Effector CD4-positive, alpha-beta T cell (primary cell): ENCODE results near the gene GRM7.

ENCODE experiments used
- DNase-seq: peaks from one replicate; pipeline ENCODE4 v3.0.0-alpha.2; 2020

Gene GRM7

DNA sequence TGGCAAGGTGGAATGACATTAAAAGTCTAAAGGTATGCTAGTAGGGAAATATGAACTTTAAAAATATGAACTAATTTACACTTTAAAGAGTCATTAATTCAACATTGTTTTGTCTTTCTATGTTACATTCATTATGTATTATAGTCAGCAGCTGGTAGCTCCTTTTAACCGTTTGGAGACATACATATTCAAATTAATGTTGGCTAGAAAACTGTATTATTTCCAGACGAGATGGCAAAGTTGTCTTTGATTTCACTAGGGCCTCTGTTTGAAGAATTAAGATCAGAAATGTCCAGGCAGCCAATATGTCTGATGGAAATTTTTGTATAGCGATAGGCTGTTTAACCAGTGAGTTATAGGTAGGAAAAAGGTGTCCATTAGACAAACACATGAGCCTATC is 817.6 kb downstream of the GRM7 start:
- no peak for DNase-seq

DNA sequence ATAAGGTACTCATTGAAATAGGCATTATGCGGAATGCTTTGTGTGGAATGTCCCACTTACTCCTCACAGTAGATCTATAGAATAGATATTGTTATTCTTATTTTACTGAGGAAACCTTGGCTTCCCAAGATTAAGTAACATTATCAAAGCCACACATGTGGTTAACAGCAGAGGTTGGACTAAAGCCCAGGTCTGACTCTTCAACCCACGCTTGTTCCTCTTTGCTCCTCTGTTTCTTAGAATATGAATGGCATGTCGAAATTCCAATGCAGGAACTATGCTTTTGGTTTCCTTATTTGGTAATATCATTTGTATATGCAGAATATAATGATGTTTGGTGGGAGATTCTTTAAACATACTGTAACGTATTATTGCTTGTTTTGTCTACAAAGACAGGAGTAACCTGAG is 821.9 kb downstream of the GRM7 start:
- DNase-seq: no peak

DNA sequence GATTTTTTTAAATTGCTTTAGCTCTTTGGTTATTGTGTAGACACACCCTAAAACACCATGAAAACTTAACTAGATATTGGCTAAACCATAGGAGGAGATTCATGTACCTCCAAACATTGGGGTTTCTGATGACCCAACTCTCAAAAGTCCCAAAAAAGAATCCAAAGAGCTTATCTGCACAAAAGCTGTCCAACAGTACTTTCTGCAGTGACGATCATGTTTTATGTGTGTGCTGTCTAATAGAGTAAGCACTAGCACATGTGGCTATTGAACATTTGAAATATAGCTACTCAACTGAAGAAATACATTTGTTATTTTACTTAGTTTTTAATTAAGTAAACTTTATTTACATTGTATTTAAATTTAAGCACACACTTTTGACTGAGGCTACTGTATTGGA is 822.5 kb downstream of the GRM7 start:
- no peak for DNase-seq

DNA sequence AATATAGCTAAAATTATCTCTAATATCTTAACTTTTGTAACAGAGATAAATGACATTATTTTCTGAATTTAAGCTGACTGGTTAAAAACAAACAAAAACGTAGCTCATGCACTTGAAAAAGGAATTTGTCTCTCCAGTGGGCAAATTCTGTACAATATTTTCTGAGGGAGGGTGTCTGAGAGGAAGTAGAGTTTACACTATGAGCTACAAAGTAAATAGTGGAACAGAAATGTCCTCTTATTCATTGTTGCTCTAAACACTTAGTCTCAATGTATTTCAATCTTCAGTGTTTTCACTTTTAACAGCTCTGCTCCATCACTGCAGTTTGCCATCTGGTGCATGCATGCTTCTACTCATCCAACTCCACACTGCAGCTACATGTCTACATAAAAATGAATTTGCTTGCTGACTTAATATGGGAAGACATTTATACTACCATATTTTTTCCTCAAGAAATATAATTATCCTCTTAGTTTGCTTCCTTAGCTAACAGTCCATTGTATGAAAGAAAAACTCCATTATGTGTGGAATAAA is 823.3 kb downstream of the GRM7 start:
- DNase-seq: no peak

DNA sequence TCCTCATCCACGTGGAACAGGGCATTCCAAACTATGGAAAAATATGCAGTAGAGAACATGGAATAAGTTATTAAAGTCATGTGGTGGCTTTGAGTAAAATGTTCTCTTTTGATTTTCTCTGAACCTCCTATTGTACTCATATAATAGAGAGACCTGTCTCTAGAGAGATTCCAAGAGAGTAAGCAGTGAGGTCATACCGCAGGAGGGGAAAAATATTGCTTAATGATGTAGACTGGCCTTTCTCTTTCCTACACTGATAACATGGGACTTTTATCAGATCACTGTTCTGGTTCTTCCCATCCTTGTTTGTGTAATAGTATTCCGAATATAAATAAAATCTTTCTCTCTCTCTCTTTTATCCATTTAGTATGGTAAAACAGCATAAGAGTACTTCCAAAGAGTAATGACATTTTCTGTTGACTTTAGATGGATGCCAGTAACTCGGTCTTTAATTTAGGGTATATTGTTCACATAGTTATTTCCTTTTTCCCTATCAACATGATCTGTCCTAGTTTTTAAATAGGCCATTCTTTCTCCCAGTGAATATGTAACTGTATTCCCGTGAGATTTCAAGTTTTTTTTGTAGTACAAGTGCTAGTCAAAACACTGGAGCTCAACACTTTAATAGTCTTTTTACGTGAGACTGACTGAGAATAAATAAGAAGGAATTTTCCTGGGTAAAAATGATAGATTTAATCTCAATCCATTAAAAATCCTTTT is 826.7 kb downstream of the GRM7 start:
- DNase-seq: no peak

DNA sequence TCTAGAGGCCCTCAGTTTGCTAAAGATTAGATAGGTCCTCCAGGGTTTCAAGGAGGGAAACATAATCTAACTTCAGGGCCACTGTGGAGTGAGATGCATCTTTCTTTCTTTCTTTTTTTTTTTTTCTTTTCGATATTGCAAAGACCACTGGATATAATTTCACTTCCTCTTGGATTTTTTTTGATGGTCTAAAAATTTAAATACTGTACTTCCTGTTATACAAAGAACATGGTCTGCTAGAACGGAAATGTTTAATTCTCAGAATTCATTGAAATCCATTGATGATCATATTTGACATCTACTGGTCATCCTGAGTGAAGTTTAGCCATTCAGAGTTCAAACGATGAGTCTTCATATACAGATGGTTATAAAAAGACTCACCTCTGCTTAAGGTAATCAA is 832.0 kb downstream of the GRM7 start:
- DNase-seq: no peak

DNA sequence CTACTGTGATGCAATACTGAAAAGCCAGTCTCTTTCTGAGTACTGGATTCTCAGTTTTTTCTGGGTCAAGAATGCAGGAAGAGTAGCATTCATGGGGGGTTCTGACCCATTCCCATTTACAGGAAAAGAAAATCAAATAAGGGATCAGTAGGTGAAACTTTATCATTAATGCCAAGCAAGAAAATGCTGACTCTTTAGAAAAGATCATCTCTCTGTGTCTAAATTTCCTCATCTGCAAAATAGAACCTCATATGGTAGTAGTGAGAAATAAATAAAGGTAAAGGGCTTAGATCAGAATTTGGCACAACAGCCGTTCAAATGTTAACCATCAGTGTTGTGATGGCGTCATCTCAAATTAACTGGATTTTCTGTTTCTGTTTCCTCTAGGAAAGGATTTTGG is 833.1 kb downstream of the GRM7 start:
- no peak for DNase-seq

DNA sequence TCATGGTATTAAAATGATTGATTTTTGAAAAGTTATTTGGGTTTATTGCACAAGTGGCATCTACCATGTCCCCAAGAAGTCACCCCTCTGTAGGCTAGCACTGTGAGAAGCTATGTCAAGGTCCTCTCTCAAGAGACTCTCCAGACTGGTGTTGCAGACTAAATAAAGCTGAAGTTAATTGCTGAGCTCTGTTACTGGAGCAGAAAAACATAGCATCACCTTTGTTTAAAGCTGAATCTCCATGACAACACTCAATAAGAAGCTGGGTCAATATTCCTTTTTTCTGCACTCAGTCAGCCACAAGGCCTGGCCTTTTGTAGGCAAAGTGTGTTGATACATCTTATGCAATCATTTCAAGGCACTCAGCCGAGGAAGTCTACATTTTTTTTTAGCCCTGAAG is 834.1 kb downstream of the GRM7 start:
- no peak for DNase-seq

DNA sequence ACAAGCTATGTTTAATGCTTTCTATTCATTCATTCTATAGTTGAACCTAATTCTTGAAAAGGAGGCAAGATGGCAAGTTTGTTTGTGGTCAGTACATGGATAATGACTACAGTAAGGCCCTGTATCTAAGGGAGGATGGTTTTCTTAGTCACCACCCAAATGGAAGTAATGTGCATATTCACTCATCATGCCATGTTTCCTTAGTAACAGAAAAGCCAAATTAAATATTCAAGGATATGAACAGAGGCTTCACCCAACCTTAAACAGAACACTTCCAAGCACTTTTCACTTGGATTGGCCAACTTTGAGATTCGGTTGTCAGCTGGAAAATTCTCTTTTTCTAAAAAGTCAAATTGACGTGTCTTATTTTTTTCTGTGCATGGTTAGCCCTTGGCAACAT is 835.4 kb downstream of the GRM7 start:
- no peak for DNase-seq

DNA sequence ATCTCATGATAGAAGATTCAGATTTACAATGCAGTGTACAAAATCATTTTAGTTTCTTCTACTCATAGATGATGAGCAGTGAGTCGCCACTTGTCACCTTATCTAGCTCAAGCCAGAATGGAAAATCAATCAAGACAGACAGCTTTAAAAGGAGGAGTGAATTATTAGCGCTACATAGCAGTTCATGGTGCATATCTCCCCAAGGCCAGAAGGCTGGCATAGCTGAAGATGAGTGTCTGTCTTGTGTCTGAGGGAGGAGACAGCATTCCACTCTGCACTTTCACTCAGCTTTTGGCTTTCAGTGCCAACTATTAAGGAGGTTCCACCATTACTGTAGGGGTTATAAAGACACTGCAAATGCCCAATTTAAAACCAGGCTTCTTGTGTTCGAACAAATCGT is 836.6 kb downstream of the GRM7 start:
- DNase-seq: no peak

DNA sequence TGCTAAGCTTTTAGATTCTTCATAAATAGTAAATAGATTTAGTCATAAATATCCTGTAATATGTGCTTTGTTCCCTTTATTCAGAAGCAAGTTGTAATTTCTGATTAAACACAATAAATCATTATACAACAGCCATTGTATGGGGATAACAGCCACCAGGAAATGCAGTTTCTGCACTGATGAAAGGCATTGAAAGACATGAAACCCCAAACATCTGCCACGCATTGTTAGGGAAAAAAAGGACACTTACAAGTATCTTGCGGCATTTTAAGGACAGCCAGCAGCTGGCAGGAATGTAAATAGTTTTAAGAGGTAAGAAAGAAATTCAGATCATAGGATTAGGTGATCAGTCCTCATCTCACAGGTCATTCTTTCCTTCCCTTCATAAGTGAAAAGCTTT is 839.6 kb downstream of the GRM7 start:
- no peak for DNase-seq

DNA sequence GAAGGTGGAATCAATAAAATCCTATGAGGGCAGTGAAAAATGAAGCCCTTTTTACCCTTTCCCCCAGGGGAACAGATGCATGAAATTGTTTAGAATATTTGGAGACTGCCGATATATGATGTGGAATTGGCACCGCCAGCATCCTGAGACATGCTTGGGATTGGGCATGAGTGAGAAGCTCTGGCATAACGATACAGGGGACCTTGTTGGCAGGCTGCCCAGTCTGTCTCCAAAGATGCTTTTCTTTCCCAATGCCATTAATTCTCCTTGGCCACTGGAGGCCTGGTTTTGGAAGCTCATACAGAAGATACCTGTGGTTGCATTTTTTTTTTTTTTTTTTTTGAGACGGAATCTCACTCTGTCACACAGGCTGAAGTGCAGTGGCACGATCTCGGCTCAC is 840.1 kb downstream of the GRM7 start:
- no peak for DNase-seq

DNA sequence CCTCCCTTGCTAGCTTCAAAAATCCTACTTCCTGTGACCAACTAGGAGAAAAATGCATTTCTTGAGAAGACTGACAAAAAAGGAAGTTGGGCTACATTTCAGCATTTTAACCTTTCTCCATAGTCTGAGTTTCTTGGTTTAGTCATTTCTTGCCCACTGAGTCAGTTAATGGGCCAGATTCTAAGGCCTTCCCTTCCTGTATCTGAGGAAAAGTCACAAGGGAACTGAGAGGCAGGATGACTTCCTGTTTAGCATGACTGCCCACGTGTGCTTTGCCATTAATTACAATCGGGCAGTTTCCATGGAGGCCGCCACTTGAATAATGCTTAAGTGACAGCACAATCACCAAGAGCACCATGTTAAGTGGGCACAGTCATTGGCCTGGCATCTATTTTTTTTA is 846.3 kb downstream of the GRM7 start:
- DNase-seq: no peak

DNA sequence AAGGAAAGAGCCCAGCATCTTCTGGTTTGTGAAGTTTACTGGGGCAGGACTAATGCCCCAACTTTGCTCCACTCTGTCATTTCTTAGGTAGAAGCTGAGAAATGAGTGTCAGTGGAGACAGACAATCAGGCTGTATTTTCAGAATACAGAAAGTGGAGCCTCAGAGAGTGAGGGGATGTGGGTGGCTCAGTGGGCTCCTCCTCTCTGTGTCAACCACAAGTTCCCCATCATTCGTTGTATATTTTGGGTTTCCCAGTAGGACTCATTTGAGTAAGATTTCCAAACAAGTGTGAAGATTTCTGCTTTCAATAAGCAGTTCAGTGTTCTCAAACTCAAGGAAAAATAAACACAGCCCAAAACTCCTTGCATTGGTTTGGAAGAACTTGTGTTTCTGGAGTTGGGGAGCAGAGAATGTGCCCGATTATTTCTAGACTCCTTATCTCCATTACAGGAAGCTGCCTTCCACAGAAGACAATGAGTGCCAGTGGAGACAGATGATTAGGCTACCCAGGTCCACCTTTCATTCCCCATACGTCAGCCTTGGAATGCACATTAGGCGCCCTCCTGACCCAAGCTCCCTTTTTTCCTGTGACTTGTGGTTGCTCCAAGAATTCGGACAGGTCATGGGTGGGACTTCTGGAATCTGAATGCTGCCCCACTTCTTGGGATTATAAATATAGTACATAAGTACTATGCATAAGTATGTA is 848.6 kb downstream of the GRM7 start:
- no peak for DNase-seq

DNA sequence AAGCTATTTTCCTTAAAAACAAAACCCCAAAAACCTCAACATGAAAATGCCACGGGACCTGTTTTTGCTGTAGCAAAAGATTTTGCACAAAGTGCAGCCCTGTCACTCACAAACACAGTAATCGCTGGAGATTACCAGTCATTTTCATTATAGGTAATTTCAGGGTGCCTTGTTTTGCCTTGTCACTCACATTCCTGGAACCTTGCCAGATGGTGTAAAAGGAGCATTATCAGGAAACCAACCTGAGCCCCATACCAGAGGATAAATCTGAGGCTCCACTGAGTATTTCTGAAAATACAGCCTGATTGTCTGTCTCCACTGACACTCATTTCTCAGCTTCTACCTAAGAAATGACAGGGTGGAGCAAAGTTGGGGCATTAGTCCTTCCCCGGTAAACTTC is 849.4 kb downstream of the GRM7 start:
- no peak for DNase-seq

DNA sequence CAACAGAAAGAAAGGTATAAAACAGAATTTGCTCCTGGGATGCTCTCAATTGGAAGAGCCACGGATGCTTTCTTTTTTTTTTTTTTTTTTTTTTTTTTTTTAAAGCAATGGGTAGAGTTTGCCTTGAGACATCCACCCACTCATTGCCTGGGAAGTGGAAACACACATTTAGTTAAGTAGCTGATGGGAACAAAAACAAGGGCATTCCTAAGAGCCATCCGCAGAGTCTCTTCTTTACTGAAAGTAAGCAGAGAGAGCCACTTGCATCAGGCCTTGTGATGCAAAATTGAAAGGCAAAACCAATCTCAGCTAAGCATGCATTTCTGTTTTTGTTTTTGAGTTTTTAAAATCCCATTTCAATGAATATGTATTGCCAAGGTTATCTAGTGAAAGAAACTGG is 852.8 kb downstream of the GRM7 start:
- DNase-seq: no peak

DNA sequence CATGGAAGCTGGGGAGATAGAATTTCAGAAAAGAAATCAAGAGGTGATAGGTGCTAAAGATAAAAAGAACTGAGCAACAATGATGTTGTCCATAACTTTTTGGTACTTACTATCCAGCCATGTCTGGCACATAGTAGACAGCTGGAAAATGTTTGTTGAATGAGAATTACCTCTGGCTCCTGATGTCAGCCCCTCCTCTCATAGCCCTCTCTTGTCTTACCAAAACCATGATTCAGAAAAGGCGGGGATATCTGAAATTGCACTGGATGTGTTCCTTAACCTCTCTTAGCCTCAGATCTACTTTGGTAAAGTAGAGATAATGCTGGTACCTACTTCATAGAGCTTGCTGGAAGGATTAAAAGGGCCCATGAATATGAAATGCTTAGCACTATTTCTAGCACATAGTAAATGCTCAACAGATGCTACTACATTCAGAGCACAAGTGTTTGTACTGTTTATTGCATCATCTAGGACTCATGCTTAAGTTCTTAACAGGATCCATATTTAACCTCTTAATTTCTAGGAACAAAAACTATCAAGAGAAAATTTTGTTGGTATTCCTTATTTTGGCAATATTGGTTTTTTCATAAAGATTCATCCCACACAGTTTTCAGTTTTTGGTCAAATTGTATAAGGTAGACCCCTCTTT is 859.9 kb downstream of the GRM7 start:
- DNase-seq: no peak

DNA sequence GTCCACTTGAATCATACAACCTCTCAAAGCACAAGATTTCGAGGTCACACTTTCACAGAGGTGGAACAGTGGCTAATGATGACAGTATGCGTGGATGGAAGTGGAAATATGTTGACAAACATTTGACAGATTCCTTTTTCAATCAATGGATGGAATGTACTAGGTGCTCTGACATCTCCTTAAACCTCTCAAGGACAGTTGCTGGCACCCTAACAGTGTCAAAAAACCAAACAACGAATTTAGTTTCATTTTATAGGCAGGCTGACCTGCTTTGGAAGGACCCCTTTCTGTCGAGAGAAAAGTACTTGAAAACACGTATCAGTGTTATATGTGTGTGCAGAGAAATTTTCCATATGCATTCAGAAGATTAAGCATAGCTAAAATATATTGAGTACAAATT is 861.0 kb downstream of the GRM7 start:
- no peak for DNase-seq

DNA sequence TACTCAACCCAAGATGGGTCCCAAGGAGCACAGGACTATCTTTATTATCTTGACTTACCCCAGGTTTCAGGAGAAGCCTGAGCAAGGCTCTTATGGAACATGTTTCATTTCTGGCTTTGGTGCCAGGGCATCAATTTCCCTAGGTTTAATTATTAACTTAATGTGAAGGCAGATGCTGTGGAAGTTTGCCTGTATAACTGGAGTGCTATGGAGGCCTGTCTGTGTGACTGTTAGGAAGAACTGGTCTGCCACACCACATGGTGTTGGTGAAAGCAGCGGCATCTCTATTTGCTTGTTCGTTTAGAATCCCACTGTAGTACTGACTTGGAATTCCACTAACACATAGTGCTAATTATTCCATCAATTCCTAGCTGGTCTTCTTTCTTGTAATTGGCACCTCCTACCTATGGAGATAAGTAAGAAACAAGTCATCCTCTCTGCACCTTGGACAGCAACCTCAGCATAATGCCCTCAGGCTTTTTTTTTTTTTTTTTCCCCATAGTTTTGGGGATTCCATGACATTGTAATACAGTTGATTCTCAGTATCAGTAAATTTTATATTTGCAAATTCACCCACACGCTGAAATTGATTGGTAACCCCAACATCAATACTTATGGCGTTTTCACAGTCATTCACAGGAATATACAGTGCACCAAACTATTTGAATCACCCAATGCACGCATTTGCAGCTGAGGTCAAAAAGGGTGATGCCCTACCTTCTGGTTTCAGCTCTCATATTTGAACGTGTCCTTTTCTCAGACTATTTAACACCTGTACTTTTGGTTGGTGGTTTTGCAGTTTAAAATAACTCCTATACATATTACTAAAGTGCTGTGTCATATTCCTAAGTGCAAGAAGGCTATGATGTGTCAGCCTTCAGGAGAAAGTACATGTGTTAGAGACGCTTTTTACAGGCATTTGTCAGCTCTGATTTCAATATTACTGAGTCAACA is 867.9 kb downstream of the GRM7 start:
- no peak for DNase-seq

DNA sequence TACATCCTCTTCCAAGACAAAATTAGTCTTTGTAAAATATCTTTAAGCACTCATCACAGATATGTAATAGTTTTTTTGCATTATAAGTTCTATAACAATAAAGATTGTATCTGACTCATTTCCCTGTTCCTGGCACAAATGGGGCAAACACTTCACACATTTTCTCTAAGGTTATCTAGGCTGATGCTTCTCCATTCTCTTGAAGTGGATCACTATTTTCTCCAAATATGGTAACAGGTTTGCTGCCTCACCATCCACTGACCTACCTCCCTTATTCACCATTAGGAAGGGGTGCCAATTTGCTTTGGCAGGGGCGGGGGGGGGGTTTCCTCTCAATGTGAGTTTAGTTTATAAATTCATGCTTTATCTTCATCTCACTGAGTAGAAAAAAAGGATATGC is 873.0 kb downstream of the GRM7 start:
- DNase-seq: no peak

DNA sequence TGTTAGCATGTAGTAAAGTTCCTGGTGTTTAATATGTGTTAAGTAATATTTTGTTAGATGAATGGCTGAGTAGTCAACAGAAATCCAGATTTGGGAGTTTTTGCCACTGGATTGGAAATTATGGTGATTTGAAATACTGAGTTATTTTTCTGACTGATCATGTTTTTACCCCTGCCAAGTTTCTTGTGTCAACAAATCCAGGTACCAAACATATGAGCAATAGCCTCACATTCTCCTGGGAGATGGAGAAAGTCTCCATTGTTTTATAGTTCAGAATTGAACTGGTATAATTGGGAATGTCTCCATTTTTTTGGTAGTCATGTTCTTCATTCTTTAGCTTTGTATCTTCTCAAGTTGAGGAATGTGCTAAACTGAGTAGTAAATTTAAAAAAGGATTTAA is 873.5 kb downstream of the GRM7 start:
- DNase-seq: no peak

DNA sequence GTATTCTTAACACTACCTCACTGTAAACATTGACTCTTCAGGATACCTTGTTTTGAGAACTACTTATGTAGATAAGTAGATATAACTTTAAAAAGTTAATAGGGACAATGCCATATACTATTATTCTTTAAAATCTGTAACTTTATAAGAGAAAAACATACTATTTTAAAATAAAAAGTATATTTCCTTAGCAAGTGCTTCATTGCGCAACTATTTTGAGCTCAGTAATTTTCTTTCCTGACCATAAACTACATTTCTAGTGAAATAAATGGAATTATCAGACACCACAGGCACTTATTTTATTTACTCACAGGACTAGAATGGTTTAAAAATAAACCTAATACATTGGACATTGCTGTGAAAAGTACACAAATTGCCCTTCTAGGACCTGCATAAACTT is 876.3 kb downstream of the GRM7 start:
- no peak for DNase-seq

DNA sequence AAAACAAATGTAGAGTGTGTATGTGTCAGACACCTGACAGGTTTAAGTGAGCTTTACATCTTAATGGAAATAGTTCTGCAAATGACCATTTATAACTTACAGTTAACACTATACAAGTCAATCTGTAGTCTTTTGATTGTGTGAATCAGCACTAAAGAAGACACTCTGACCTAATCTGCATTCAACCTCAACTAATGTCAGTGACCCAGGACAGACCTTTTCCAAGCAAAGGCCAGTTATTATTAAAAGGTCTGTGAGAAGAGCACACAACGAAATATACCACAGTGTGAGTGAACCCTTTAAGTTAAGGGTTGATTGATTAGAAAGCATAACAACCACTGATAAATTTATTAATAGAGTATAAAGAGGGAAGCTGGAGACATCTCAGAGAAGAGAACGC is 878.8 kb downstream of the GRM7 start:
- DNase-seq: no peak
